Retinal pigment epithelial cell (primary cell): ENCODE results near the gene EHBP1L1.

ENCODE experiments used
- DNase-seq: peaks from one replicate; pipeline ENCODE4 v3.0.0-alpha.2; 2010; ENCODE audit warnings: low read depth
- H3K4me3 ChIP-seq: 2 replicates; pipeline ENCODE4 v1.5.1; 2011; ENCODE audit warnings: mild to moderate bottlenecking, low read length, control low read depth, moderate library complexity
- CTCF ChIP-seq: conservative IDR thresholded peaks from 2 replicates; pipeline ENCODE4 v1.5.1; 2011; ENCODE audit warnings: low read depth, low read length, control low read depth, inconsistent platforms

EHBP1L1 gene

GRCh38 chr11:65616575-65617001, 40.7 kb downstream of the EHBP1L1 start:
- TF ChIP-seq CTCF, result no peak
- no peak for DNase-seq
- H3K4me3 ChIP-seq, result peak overlapping the region; percentile 72

GRCh38 chr11:65617136-65617850, 41.4 kb downstream of the EHBP1L1 start:
- DNase-seq, result no peak
- TF ChIP-seq CTCF, result no peak
- H3K4me3 ChIP-seq, result peak overlapping the region; percentile 72

DNA sequence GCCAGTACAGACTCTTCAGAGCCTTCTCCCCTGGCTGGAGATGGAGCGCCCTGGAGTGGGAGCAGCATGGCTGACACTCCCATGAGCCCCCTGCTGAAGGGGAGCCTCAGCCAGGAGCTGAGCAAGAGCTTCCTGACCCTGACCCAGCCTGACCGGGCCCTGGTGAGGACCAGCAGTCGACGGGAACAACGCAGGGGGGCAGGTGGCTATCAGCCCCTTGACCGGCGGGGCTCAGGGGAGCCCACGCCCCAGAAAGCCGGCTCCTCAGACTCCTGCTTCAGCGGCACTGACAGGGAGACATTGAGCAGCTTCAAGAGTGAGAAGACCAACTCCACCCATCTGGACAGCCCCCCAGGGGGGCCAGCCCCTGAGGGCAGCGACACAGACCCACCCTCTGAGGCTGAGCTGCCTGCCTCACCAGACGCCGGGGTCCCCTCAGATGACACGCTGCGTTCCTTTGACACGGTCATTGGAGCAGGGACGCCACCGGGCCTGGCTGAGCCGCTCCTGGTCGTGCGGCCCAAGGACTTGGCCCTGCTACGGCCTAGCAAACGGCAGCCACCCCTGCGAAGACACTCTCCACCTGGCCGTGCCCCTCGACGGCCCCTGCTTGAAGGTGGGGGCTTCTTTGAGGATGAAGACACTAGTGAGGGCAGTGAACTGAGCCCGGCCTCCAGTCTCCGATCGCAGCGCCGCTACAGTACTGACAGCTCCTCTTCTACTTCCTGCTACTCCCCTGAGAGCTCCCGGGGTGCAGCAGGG, 42.3 kb downstream of the EHBP1L1 start:
- no peak overlapping the region for H3K4me3 ChIP-seq
- DNase-seq, result no peak
- TF ChIP-seq CTCF, result no peak

- no peak overlapping the region for H3K4me3 ChIP-seq
- TF ChIP-seq CTCF, result no peak
- DNase-seq, result no peak
Observed at GRCh38 chr11:65618763-65619162, 42.9 kb downstream of the EHBP1L1 start.

DNA sequence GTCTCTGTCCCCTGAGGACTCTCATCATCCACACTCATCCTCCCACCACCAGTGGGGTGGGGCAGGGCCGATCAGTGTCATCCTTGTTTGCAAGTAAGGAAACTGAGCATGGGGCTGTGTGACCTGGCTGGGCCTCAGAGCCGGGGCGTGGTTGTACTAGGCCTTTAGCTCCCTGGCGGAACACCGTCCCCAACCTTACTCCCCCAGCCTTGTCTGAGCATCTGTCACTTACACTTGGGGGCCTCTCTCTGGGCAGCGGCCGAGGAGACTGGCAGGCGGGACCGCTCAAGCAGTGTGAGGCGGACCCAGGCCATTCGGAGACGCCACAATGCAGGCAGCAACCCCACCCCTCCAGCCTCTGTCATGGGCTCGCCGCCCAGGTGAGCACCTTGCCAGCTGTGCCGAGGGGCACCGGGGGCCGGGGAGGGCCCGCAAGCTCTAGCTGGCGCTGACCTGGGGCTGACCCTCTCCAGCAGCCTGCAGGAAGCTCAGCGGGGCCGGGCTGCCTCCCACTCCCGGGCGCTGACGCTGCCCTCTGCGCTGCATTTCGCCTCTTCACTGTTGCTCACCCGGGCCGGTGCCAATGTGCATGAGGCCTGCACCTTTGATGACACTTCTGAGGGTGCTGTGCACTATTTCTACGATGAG, 43.6 kb downstream of the EHBP1L1 start:
- no peak for DNase-seq
- no peak overlapping the region for H3K4me3 ChIP-seq
- TF ChIP-seq CTCF, result no peak

DNA sequence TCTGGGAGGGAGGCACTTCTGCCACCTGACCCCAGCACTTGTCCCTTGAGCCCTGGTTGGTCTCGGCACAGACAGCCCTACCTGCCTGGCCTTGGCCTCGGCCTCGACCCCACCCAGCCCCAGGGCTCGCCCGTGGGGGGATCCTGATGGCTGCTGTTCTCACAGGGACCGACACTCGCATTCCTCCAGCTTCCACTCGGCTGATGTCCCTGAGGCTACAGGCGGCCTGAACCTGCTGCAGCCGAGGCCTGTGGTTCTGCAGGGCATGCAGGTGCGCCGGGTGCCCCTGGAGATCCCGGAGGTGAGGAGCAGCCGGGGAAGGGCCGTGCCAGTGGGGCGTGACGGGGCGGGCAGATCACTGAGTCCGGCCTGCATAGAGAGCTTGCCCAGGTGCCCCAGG, 44.8 kb downstream of the EHBP1L1 start:
- H3K4me3 ChIP-seq, result no peak overlapping the region
- no peak for TF ChIP-seq CTCF
- DNase-seq, result no peak
